OCI-LY7 (cell line): ENCODE results near the gene FAM13A. TPM values are rescaled to one million over a fixed set of nuclear protein-coding genes. Genes with fewer than 3 reads are reported as not detected.

Source experiments
- BruUV-seq: library from RNA; stranded (reverse); fragments of 400-500 nt; replicated peaks from 2 replicates; lab custom pipeline; 2021; lab: Mats Ljungman, UMichigan
- CTCF ChIA-PET: fragments of 300-600 bp; sonication (Branson Sonifier 250); formaldehyde crosslinking; loops from one replicate; lab custom pipeline; 2022; ENCODE audit warnings: antibody characterized with exemption; ENCODE audit not compliant: unreplicated experiment; lab: Charles Lee
- POLR2A ChIA-PET: fragments of 300-600 bp; sonication (Branson Sonifier 250); formaldehyde crosslinking; loops from one replicate; lab custom pipeline; 2022; ENCODE audit warnings: antibody characterized with exemption; lab: Charles Lee
- DNase-seq: peaks from one replicate; pipeline ENCODE4 v3.0.0-alpha.2; 2015; ENCODE audit warnings: low spot score
- H2AFZ ChIP-seq: fragments of 200-600 bp; sonication (generic), shearing (Covaris generic); 2 replicates; pipeline ENCODE4 v1.6.1; 2014; ENCODE audit warnings: mild to moderate bottlenecking, antibody characterized with exemption, low read length, moderate library complexity
- H3K27ac ChIP-seq: fragments of 200-600 bp; sonication (generic); 2 replicates; pipeline ENCODE4 v1.5.1; 2014; ENCODE audit warnings: mixed run types, low read depth, mild to moderate bottlenecking, moderate library complexity, low read length, inconsistent platforms; ENCODE audit not compliant: poor library complexity, severe bottlenecking
- H3K36me3 ChIP-seq: fragments of 200-600 bp; sonication (generic); 2 replicates; pipeline ENCODE4 v1.6.1; 2014; ENCODE audit warnings: mild to moderate bottlenecking, antibody characterized with exemption, low read length, moderate library complexity, mixed read lengths; ENCODE audit not compliant: insufficient read depth
- H3K4me1 ChIP-seq: fragments of 200-600 bp; sonication (generic); 2 replicates; pipeline ENCODE4 v1.5.1; 2014; ENCODE audit warnings: mild to moderate bottlenecking, low read length; ENCODE audit not compliant: insufficient read depth, poor library complexity, severe bottlenecking
- H3K4me2 ChIP-seq: fragments of 200-600 bp; sonication (generic); 2 replicates; pipeline ENCODE4 v1.6.1; 2014; ENCODE audit warnings: mild to moderate bottlenecking, low read length
- H3K4me3 ChIP-seq: fragments of 200-600 bp; sonication (generic); 2 replicates; pipeline ENCODE4 v1.5.1; 2014; ENCODE audit warnings: mild to moderate bottlenecking, low read depth, low read length; ENCODE audit not compliant: poor library complexity, severe bottlenecking
- H3K79me2 ChIP-seq: fragments of 200-600 bp; sonication (generic); 2 replicates; pipeline ENCODE4 v1.6.1; 2016; ENCODE audit warnings: low read depth, mild to moderate bottlenecking, low read length, moderate library complexity, mixed read lengths; ENCODE audit not compliant: insufficient read depth
- H3K9me2 ChIP-seq: fragments of 200-600 bp; sonication (generic); 2 replicates; pipeline ENCODE4 v1.6.1; 2016; ENCODE audit warnings: mild to moderate bottlenecking, low read length, mixed read lengths; ENCODE audit not compliant: insufficient read depth
- H3K9me3 ChIP-seq: fragments of 200-600 bp; sonication (generic); 2 replicates; pipeline ENCODE4 v1.6.1; 2014; ENCODE audit warnings: mild to moderate bottlenecking, mixed run types, low read length, mixed read lengths
- H4K20me1 ChIP-seq: fragments of 200-600 bp; sonication (generic); 2 replicates; pipeline ENCODE4 v1.6.1; 2014; ENCODE audit warnings: mild to moderate bottlenecking, antibody characterized with exemption, low read length, moderate library complexity, mixed read lengths; ENCODE audit not compliant: insufficient read depth
- CTCF ChIP-seq: fragments of 200-600 bp; sonication (generic); conservative IDR thresholded peaks from 2 replicates; pipeline ENCODE4 v1.5.1; 2014; ENCODE audit warnings: mild to moderate bottlenecking, antibody characterized with exemption, low read length, moderate library complexity, mixed read lengths
- EZH2phosphoT487 ChIP-seq: fragments of 200-600 bp; sonication (generic); IDR thresholded peaks from 2 replicates; pipeline ENCODE4 v1.6.1; 2018; ENCODE audit warnings: low read depth, borderline replicate concordance, mild to moderate bottlenecking, mixed run types, antibody characterized with exemption, low read length, moderate library complexity, mixed read lengths
- intact Hi-C: fragments of 100-400 bp; cut with micrococcal nuclease; formaldehyde crosslinking; loops from one replicate; pipeline ENCODE4 v1.10.0; 2022; ENCODE audit not compliant: unreplicated experiment
- total RNA-seq, 2 experiments: library from RNA; depleted of rRNA in 1 of 2; stranded (reverse); fragments of >200 nt in 1 of 2; shearing (Covaris generic) in 1 of 2; gene quantifications; 2 replicates each; pipeline ENCODE4 v1.2.3, GENCODE V29; 2014 to 2022

FAM13A gene
- total RNA-seq, 2 experiments from 2014 or later, result not detected

DNA sequence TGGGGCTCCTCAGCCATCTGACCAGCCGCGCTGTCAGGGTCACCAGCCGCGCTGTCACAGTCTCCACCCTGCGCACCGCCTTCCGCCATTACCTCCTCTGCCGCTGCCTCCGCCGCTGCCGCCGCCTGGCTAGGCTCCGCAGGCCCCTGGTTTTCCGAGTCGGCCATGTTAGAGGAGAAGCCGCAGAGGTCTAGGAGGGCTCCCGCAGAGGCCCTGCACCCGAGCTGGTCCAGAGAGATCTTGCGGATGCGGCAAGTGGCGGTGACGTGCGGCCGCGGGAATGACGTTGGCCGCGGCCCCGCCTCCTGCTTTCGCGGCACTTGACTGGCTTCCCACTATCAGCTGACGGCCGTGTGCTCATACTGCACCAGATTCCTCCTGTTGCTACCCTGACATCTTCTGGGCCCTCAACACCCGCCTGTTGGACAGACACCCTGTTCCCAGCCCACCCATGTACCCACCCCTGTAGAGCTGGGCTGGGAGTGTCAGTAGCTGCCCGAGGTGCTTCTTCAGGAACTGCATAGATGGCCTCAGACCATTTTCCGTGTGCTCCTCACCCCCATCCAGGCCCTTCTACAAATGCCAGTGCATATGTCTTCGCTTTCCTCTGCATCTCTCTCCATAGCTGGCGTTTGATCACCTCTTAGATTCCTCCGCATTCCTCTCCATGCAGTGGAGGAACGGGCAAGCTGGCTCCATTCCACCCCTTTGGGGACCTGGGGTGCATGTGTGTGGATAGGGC lies 359.2 kb downstream of the FAM13A start, which contains the start of gene NAP1L5:
TSS of gene NAP1L5 (minus strand) at position 242 of the 742 bp plus-strand sequence. CDS start at position 167, 75 bp downstream.
- no peaks in the 10 kb centered on the region for H3K9me3 ChIP-seq
- peak within 1 kb of the TSS; percentile 28; the same call in 1 of the 2 replicates for H2AFZ ChIP-seq
- peak; percentile 11 for DNase-seq
- no peaks in the 10 kb centered on the region for H3K9me2 ChIP-seq
- CTCF ChIA-PET, result no interaction called here
- no TSS peak for BruUV-seq
- intact Hi-C loops, result no loop called here
- no peaks in the 10 kb centered on the region for H3K4me1 ChIP-seq
- H3K79me2 ChIP-seq, result no peaks in the 10 kb centered on the region
- H3K36me3 ChIP-seq, result no peaks in the 10 kb centered on the region
- H3K4me3 ChIP-seq, result peak within 1 kb of the TSS; percentile 55
- TF ChIP-seq CTCF (no peak), EZH2phosphoT487 (no peak)
- H3K27ac ChIP-seq, result no peak within 1 kb of the TSS
- POLR2A ChIA-PET, result interaction anchor here (0.6 to 1.3 kb wide), 2 partner anchors 106 to 334 kb away, joined by 3 read pairs; no protein-coding TSS in a partner anchor
- no peaks in the 10 kb centered on the region for H4K20me1 ChIP-seq
- peak within 1 kb of the TSS; percentile 34 for H3K4me2 ChIP-seq

- BruUV-seq, result no TSS peak
- H4K20me1 ChIP-seq, result no peaks in the 10 kb centered on the region
- peak overlapping the region; percentile 28; the same call in 1 of the 2 replicates for H2AFZ ChIP-seq
- no peaks in the 10 kb centered on the region for H3K9me3 ChIP-seq
- peak overlapping the region; percentile 34 for H3K4me2 ChIP-seq
- H3K4me1 ChIP-seq, result no peaks in the 10 kb centered on the region
- CTCF ChIA-PET, result no interaction called here
- peak overlapping the region; percentile 55 for H3K4me3 ChIP-seq
- no peaks in the 10 kb centered on the region for H3K9me2 ChIP-seq
- H3K79me2 ChIP-seq, result no peaks in the 10 kb centered on the region
- no peak for DNase-seq
- POLR2A ChIA-PET, result interaction anchor here (1.3 kb wide), 1 partner anchor 106 kb away, joined by 3 read pairs; no protein-coding TSS in a partner anchor
- no peak overlapping the region for H3K27ac ChIP-seq
- intact Hi-C loops, result no loop called here
- H3K36me3 ChIP-seq, result no peaks in the 10 kb centered on the region
- TF ChIP-seq EZH2phosphoT487, result no peak
- no peak for TF ChIP-seq CTCF
Measured at GRCh38 chr4:88697141-88697540, 359.8 kb downstream of the FAM13A start.

DNA sequence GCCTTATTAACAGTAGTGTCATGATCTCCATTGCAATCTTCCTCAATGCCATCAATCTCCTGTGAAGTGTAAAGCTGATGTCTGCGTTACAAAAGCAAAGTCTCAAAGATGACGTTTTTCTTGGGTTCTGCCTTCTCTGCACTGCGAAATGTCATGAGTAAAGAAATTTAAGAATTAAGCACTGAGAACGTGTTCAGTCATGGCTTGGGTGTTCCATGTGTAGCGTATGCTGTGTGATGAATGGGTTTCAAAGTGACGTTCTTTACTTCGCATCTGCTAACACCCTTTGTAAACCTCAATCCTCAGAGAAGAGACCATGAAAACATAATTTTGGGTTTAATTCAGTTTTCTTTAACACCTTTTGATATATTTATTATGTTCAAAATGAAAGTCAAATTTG lies 360.4 kb downstream of the FAM13A start:
- Histone ChIP-seq H3K79me2 (no peaks in the 10 kb centered on the region), H3K4me1 (no peaks in the 10 kb centered on the region), H3K4me2 (peak overlapping the region; percentile 34; the same call in 1 of the 2 replicates), H4K20me1 (no peaks in the 10 kb centered on the region), H2AFZ (no peak overlapping the region), H3K9me2 (no peaks in the 10 kb centered on the region), H3K9me3 (no peaks in the 10 kb centered on the region), H3K4me3 (no peak overlapping the region), H3K36me3 (no peaks in the 10 kb centered on the region), H3K27ac (no peak overlapping the region)
- CTCF ChIA-PET, result no interaction called here
- TF ChIP-seq CTCF, result no peak
- no peak for TF ChIP-seq EZH2phosphoT487
- no peak for DNase-seq
- no TSS peak for BruUV-seq
- intact Hi-C loops, result no loop called here
- POLR2A ChIA-PET, result interaction anchor here (0.6 to 0.9 kb wide), 2 partner anchors 8 to 28 kb away, joined by 3 read pairs; no protein-coding TSS in a partner anchor
